GM18507 (cell line): ENCODE results near the gene TEX19.

Experiments used
- DNase-seq: peaks from one replicate; pipeline ENCODE4 v3.0.0; 2011; ENCODE audit warnings: low read depth; ENCODE audit not compliant: insufficient read length; ENCODE audit errors: extremely low spot score
- FAIRE-seq: peaks from 2 replicates; lab custom pipeline; 2011; peaks lifted over from hg19 to GRCh38; lab: Jason Lieb, UNC

TEX19 gene

GRCh38 chr17:82385559-82386254, 26.7 kb downstream of the TEX19 start:
- no peak for DNase-seq
- no peak for FAIRE-seq

- FAIRE-seq (no peak), DNase-seq (no peak)
These were observed 27.3 kb downstream of the TEX19 start for GRCh38 chr17:82386255-82386831.

- no peak for FAIRE-seq
- no peak for DNase-seq
These were observed 28.0 kb downstream of the TEX19 start for GRCh38 chr17:82386881-82387704.

GRCh38 chr17:82387705-82388106, 28.7 kb downstream of the TEX19 start:
- DNase-seq, result no peak
- FAIRE-seq, result no peak

GRCh38 chr17:82388223-82388921, 29.3 kb downstream of the TEX19 start:
- DNase-seq (no peak), FAIRE-seq (no peak)

GRCh38 chr17:82388922-82389283, 29.9 kb downstream of the TEX19 start:
- FAIRE-seq, result no peak
- no peak for DNase-seq

GRCh38 chr17:82389379-82389778, 30.3 kb downstream of the TEX19 start:
- no peak for DNase-seq
- FAIRE-seq, result no peak

- FAIRE-seq (no peak), DNase-seq (no peak)
These were observed 31.2 kb downstream of the TEX19 start for GRCh38 chr17:82390015-82390859.

GRCh38 chr17:82390860-82391435, 31.9 kb downstream of the TEX19 start:
- DNase-seq (no peak), FAIRE-seq (no peak)

GRCh38 chr17:82391496-82392066, 32.5 kb downstream of the TEX19 start:
- DNase-seq (no peak), FAIRE-seq (no peak)

- DNase-seq (no peak), FAIRE-seq (no peak)
These were observed 33.3 kb downstream of the TEX19 start for GRCh38 chr17:82392209-82392920.

GRCh38 chr17:82392941-82393340, 33.9 kb downstream of the TEX19 start:
- DNase-seq (no peak), FAIRE-seq (no peak)

GRCh38 chr17:82394278-82394677, 35.2 kb downstream of the TEX19 start:
- FAIRE-seq (no peak), DNase-seq (no peak)

- no peak for DNase-seq
- no peak for FAIRE-seq
These were observed 37.8 kb downstream of the TEX19 start for GRCh38 chr17:82396601-82397435.

- no peak for DNase-seq
- no peak for FAIRE-seq
These were observed 38.6 kb downstream of the TEX19 start for GRCh38 chr17:82397449-82398335.

GRCh38 chr17:82399041-82399441, 40.0 kb downstream of the TEX19 start:
- DNase-seq (no peak), FAIRE-seq (no peak)
